GM12878 (cell line): ENCODE results near the gene PPP2R2D. TPM values are rescaled to one million over a fixed set of nuclear protein-coding genes. Genes with fewer than 3 reads are reported as not detected.

Experiments used
- ATAC-seq: fragments of 200-7000 bp; cut with Tn5 transposase; 3 replicates; pipeline ENCODE4 v1.9.1; 2020; ENCODE audit warnings: mild to moderate bottlenecking, moderate library complexity
- BruUV-seq: library from RNA; stranded (reverse); fragments of 400-500 nt; replicated peaks from 2 replicates; lab custom pipeline; 2021; lab: Mats Ljungman, UMichigan
- CTCF ChIA-PET: fragments of 300-600 bp; sonication (Branson Sonifier 250); formaldehyde crosslinking; extraction: SDS; loops from one replicate; lab custom pipeline; 2021; ENCODE audit warnings: inconsistent platforms; lab: Yijun Ruan, JAX
- POLR2A ChIA-PET: fragments of 350-600 bp; formaldehyde crosslinking; extraction: SDS; loops from one replicate; lab custom pipeline; 2021; ENCODE audit warnings: inconsistent platforms; lab: Charles Lee
- RAD21 ChIA-PET: fragments of 300-600 bp; sonication (Branson Sonifier 250); formaldehyde crosslinking; loops from one replicate; lab custom pipeline; 2023; ENCODE audit warnings: antibody characterized with exemption; ENCODE audit not compliant: unreplicated experiment; lab: Charles Lee
- SMC1A ChIA-PET: fragments of 300-600 bp; sonication (Branson Sonifier 250); formaldehyde crosslinking; loops from one replicate; lab custom pipeline; 2023; ENCODE audit not compliant: unreplicated experiment, uncharacterized antibody; lab: Charles Lee
- DNase-seq: peaks from one replicate; pipeline ENCODE4 v3.0.0-alpha.2; 2011; ENCODE audit warnings: low read depth, low spot score
- FAIRE-seq: peaks from 3 replicates; lab custom pipeline; 2011; peaks lifted over from hg19 to GRCh38; lab: Jason Lieb, UNC
- H2AFZ ChIP-seq: 2 replicates; pipeline ENCODE4 v1.6.0; 2011; ENCODE audit warnings: low read depth, low read length, control low read depth; ENCODE audit not compliant: control insufficient read depth
- H3K27ac ChIP-seq: 2 replicates; pipeline ENCODE4 v1.5.1; 2011; ENCODE audit warnings: control low read depth; ENCODE audit not compliant: control insufficient read depth, insufficient read depth
- H3K27me3 ChIP-seq, 2 experiments: replicated peaks in 1 of 2; 2 replicates each; pipeline versions ENCODE4 v1.6.0 to v1.6.1; 2011; ENCODE audit warnings: low read length in 1 of 2; ENCODE audit not compliant: control insufficient read depth in 2 of 2, insufficient read depth in 2 of 2
- H3K36me3 ChIP-seq, 2 experiments: 2 replicates each; pipeline ENCODE4 v1.5.1; 2011; ENCODE audit warnings: low read length in 1 of 2; ENCODE audit not compliant: control insufficient read depth in 2 of 2, insufficient read depth in 2 of 2
- H3K4me1 ChIP-seq: 2 replicates; pipeline ENCODE4 v1.6.1; 2011; ENCODE audit warnings: mild to moderate bottlenecking, low read length, moderate library complexity, mixed read lengths; ENCODE audit not compliant: control insufficient read depth, insufficient read depth
- H3K4me2 ChIP-seq: 2 replicates; pipeline ENCODE4 v1.6.0; 2011; ENCODE audit warnings: control low read depth; ENCODE audit not compliant: control insufficient read depth, insufficient read depth
- H3K4me3 ChIP-seq: fragments of 200-600 bp; sonication (generic); 2 replicates; pipeline ENCODE4 v1.5.1; 2016
- H3K79me2 ChIP-seq: 2 replicates; pipeline ENCODE4 v1.6.0; 2011; ENCODE audit warnings: low read length; ENCODE audit not compliant: control insufficient read depth, insufficient read depth
- H3K9ac ChIP-seq: 2 replicates; pipeline ENCODE4 v1.8.0; 2011; ENCODE audit warnings: low read length, control low read depth, mixed read lengths; ENCODE audit not compliant: control insufficient read depth, insufficient read depth
- H3K9me3 ChIP-seq: replicated peaks from 3 replicates; pipeline ENCODE4 v1.5.1; 2011; ENCODE audit warnings: mild to moderate bottlenecking, low read length; ENCODE audit not compliant: control insufficient read depth, insufficient read depth
- H4K20me1 ChIP-seq: 2 replicates; pipeline ENCODE4 v1.6.0; 2011; ENCODE audit not compliant: control insufficient read depth, insufficient read depth
- ASH2L ChIP-seq: fragments of 300-600, 200-600 bp; sonication (generic); IDR thresholded peaks from 2 replicates; pipeline ENCODE4 v1.6.1; 2017; ENCODE audit warnings: low read depth, mild to moderate bottlenecking, borderline replicate concordance
- ATF7 ChIP-seq: fragments of 450-650 bp; IDR thresholded peaks from 2 replicates; pipeline ENCODE4 v1.6.1; 2016; ENCODE audit warnings: low read depth, mild to moderate bottlenecking
- BACH1 ChIP-seq: fragments of 450-650 bp; IDR thresholded peaks from 2 replicates; pipeline ENCODE4 v1.6.1; 2017; ENCODE audit warnings: mild to moderate bottlenecking, borderline replicate concordance
- BCL11A ChIP-seq: IDR thresholded peaks from 2 replicates; pipeline ENCODE4 v1.6.1; 2011; ENCODE audit warnings: low read depth, low read length
- CBFB ChIP-seq: IDR thresholded peaks from 2 replicates; pipeline ENCODE4 v1.6.1; 2016; ENCODE audit warnings: antibody characterized with exemption, low read depth
- DPF2 ChIP-seq: fragments of 450-650 bp; IDR thresholded peaks from 2 replicates; pipeline ENCODE4 v1.6.1; 2017; ENCODE audit warnings: mild to moderate bottlenecking
- ELK1 ChIP-seq: IDR thresholded peaks from 2 replicates; pipeline ENCODE4 v1.6.1; 2012; ENCODE audit warnings: low read depth, low read length, improper control_type of control experiment
- KAT2A ChIP-seq: conservative IDR thresholded peaks from 2 replicates; pipeline ENCODE4 v1.6.1; 2011; ENCODE audit warnings: low read depth, low read length; ENCODE audit not compliant: control insufficient read depth
- NFXL1 ChIP-seq: fragments of 450-650 bp; IDR thresholded peaks from 2 replicates; pipeline ENCODE4 v1.6.1; 2017; ENCODE audit warnings: antibody characterized with exemption, mild to moderate bottlenecking, borderline replicate concordance
- NRF1 ChIP-seq: conservative IDR thresholded peaks from 2 replicates; pipeline ENCODE4 v1.6.1; 2011; ENCODE audit warnings: mild to moderate bottlenecking, low read depth, low read length, improper control_type of control experiment
- PAX5 ChIP-seq: IDR thresholded peaks from 2 replicates; pipeline ENCODE4 v1.6.1; 2011; ENCODE audit warnings: low read depth, low read length, borderline replicate concordance
- RAD21 ChIP-seq: IDR thresholded peaks from 2 replicates; pipeline ENCODE4 v1.6.1; 2011; ENCODE audit warnings: mild to moderate bottlenecking, low read depth, low read length, moderate library complexity; ENCODE audit not compliant: insufficient read depth
- SMAD5 ChIP-seq: IDR thresholded peaks from 2 replicates; pipeline ENCODE4 v1.6.1; 2016; ENCODE audit warnings: antibody characterized with exemption, low read depth
- SMC3 ChIP-seq: IDR thresholded peaks from 2 replicates; pipeline ENCODE4 v1.6.1; 2011; ENCODE audit warnings: low read length, improper control_type of control experiment, borderline replicate concordance
- STAT3 ChIP-seq: IDR thresholded peaks from 2 replicates; pipeline ENCODE4 v1.6.1; 2011; ENCODE audit warnings: low read depth, low read length, improper control_type of control experiment
- WGBS: methylation state at CpG from one replicate; pipeline ENCODE4 v1.1.6; 2016; ENCODE audit warnings: low lambda C conversion rate; ENCODE audit not compliant: insufficient replicate concordance, insufficient coverage; ENCODE audit errors: missing lambda C conversion rate; 5-methylcytosine and 5-hydroxymethylcytosine counted together
- in situ Hi-C: fragments of 300-500 bp; cut with MboI; formaldehyde crosslinking; loops from 9 replicates; pipeline ENCODE4 v1.14.3; 2018; ENCODE audit warnings: mixed read lengths
- intact Hi-C: fragments of 100-400 bp; cut with micrococcal nuclease; formaldehyde crosslinking; loops from one replicate; pipeline ENCODE4 v1.14.2; 2022; ENCODE audit not compliant: unreplicated experiment
- polyA plus RNA-seq, 11 experiments: library from polyadenylated mRNA; depleted of rRNA in 4 of 11; unstranded in 6 of 11; stranded (reverse) in 5 of 11; fragments of >200 nt; fragmentation: Nextera tagmentation in 4 of 11; fragmentation: Illumina TruSeq in 1 of 11; extraction: Ambion mirVana in 4 of 11; extraction: Trizol in 1 of 11; gene quantifications; 1 replicate in 1 of 11; 2 replicates in 10 of 11; pipeline versions ENCODE4 v1.2.1 to v1.2.3, GENCODE V29; 2011 to 2016; ENCODE audit warnings: inconsistent platforms in 2 of 11, missing spikeins in 2 of 11, low read depth in 1 of 11
- total RNA-seq, 4 experiments: library from RNA; depleted of rRNA in 3 of 4; stranded (reverse); fragments of >200 nt in 3 of 4; fragmentation: Illumina TruSeq in 1 of 4; extraction: Trizol in 1 of 4; gene quantifications; 2 replicates each; pipeline versions ENCODE4 v1.2.1 to v1.2.3, GENCODE V29; 2013 to 2021

Gene PPP2R2D
- total and polyA plus RNA-seq, 10 of the 15 experiments (the other 5 are each of a cell fraction or from before 2014, with no cell fraction given) = 2.8 to 41.9 (median 21.8) TPM

- no peak for TF ChIP-seq CBFB
- TF ChIP-seq DPF2 = no peak
- TF ChIP-seq ASH2L = no peak
- TF ChIP-seq SMAD5 = no peak
- Histone ChIP-seq H2AFZ (no peak overlapping the region), H3K9me3 (no peaks in the 10 kb centered on the region), H3K27ac (no peak overlapping the region), H3K27me3 (no peaks in the 10 kb centered on the region), H3K36me3 (no peaks in the 10 kb centered on the region), H4K20me1 (no peaks in the 10 kb centered on the region), H3K4me2 (no peak overlapping the region), H3K4me1 (no peaks in the 10 kb centered on the region), H3K4me3 (no peak overlapping the region), H3K9ac (no peak overlapping the region), H3K79me2 (no peaks in the 10 kb centered on the region)
- 9% methylated on average over 8 of the region's 8 CpGs for WGBS
- FAIRE-seq (no peak), ATAC-seq (no peak), DNase-seq (no peak)
- no TSS peak for BruUV-seq
- in situ Hi-C loops = no loop called here
- POLR2A ChIA-PET = no interaction called here
- RAD21 ChIA-PET = interaction anchor here (0.7 kb wide), 1 partner anchor 418 kb away, joined by 3 read pairs; no protein-coding TSS in a partner anchor
- CTCF ChIA-PET = no interaction called here
- SMC1A ChIA-PET = no interaction called here
- intact Hi-C loops = no loop called here
Measured at GRCh38 chr10:131871673-131872005, 29.2 kb upstream of the PPP2R2D start.

GRCh38 chr10:131872011-131872826 lies 28.6 kb upstream of the PPP2R2D start:
- in situ Hi-C loops = no loop called here
- H3K4me1 ChIP-seq = no peaks in the 10 kb centered on the region
- intact Hi-C loops = no loop called here
- ChIA-PET POLR2A (no interaction called here), CTCF (interaction anchor here (1.2 kb wide), 1 partner anchor 151 kb away, joined by 3 read pairs; no protein-coding TSS in a partner anchor), RAD21 (no interaction called here), SMC1A (no interaction called here)
- ATAC-seq (no peak), DNase-seq (no peak), FAIRE-seq (no peak)
- H3K27me3 ChIP-seq = no peaks in the 10 kb centered on the region
- no peak overlapping the region for H3K4me2 ChIP-seq
- no peaks in the 10 kb centered on the region for H3K79me2 ChIP-seq
- no peak overlapping the region for H3K4me3 ChIP-seq
- no peak overlapping the region for H3K9ac ChIP-seq
- no peaks in the 10 kb centered on the region for H3K9me3 ChIP-seq
- H4K20me1 ChIP-seq = no peaks in the 10 kb centered on the region
- WGBS = 42% methylated on average over 24 of the region's 27 CpGs
- no peak overlapping the region for H3K27ac ChIP-seq
- TF ChIP-seq PAX5 (no peak), ELK1 (no peak), NFXL1 (no peak), BACH1 (no peak), ATF7 (no peak), NRF1 (no peak), STAT3 (no peak), BCL11A (no peak), SMC3 (no peak), RAD21 (no peak), KAT2A (no peak)
- H2AFZ ChIP-seq = no peak overlapping the region
- H3K36me3 ChIP-seq = no peaks in the 10 kb centered on the region
- no TSS peak for BruUV-seq
